HepG2 (cell line): ENCODE data around the gene UBE2O.

Source experiments
- CTCF ChIP-seq: sonication (generic); formaldehyde crosslinking; IDR thresholded peaks from 2 replicates; pipeline ENCODE4 v1.5.0; 2020; ENCODE audit warnings: mild to moderate bottlenecking, missing genetic modification reagents, moderate library complexity
- FOXA1 ChIP-seq, 2 experiments: fragments of 450-650 bp in 1 of 2; sonication (generic) in 1 of 2; formaldehyde crosslinking in 1 of 2; IDR thresholded peaks; 2 replicates each; pipeline versions ENCODE4 v1.4.0 to v1.6.1; 2016 to 2020; ENCODE audit warnings: missing genetic modification reagents in 1 of 2
- FOXK1 ChIP-seq: sonication (generic); formaldehyde crosslinking; IDR thresholded peaks from 2 replicates; pipeline ENCODE4 v1.4.0; 2020; ENCODE audit warnings: low read depth, missing genetic modification reagents, borderline replicate concordance
- KLF6 ChIP-seq: IDR thresholded peaks from 2 replicates; pipeline ENCODE4 v1.8.0; 2016; ENCODE audit warnings: missing biosample characterization, missing genetic modification reagents
- KMT2B ChIP-seq: IDR thresholded peaks from 2 replicates; pipeline ENCODE4 v1.6.1; 2016; ENCODE audit warnings: missing genetic modification reagents, missing compliant biosample characterization
- MEIS1 ChIP-seq: sonication (generic); formaldehyde crosslinking; IDR thresholded peaks from 2 replicates; pipeline ENCODE4 v1.9.0; 2021; ENCODE audit warnings: mild to moderate bottlenecking, missing genetic modification reagents, moderate library complexity, borderline replicate concordance
- POLR2AphosphoS5 ChIP-seq: IDR thresholded peaks from 2 replicates; pipeline ENCODE4 v1.6.1; 2012; ENCODE audit warnings: low read depth, low read length
- RAD21 ChIP-seq: fragments of 450-650 bp; formaldehyde crosslinking; IDR thresholded peaks from 2 replicates; pipeline ENCODE4 v1.5.0; 2020; ENCODE audit warnings: mild to moderate bottlenecking
- TAF1 ChIP-seq: sonication (generic); formaldehyde crosslinking; IDR thresholded peaks from 2 replicates; pipeline ENCODE4 v1.4.0; 2020; ENCODE audit warnings: missing genetic modification reagents
- YY1 ChIP-seq: IDR thresholded peaks from 2 replicates; pipeline ENCODE4 v1.6.1; 2011; ENCODE audit warnings: low read length, low read depth, moderate library complexity, mild to moderate bottlenecking; ENCODE audit not compliant: insufficient read depth, insufficient replicate concordance
- ZNF670 ChIP-seq: sonication (generic); formaldehyde crosslinking; IDR thresholded peaks from 2 replicates; pipeline ENCODE4 v1.8.0; 2022; ENCODE audit warnings: mild to moderate bottlenecking, missing genetic modification reagents, borderline replicate concordance
- TF ChIP-seq, protein P1 (sequence below), 2 experiments: IDR thresholded peaks; 2 replicates each; pipeline ENCODE4 v1.6.1; 2011 to 2012; ENCODE audit warnings: low read length in 2 of 2, borderline replicate concordance in 1 of 2, low read depth in 1 of 2, mild to moderate bottlenecking in 1 of 2, moderate library complexity in 1 of 2
- TF ChIP-seq, protein P2 (sequence below): sonication (generic); formaldehyde crosslinking; IDR thresholded peaks from 2 replicates; pipeline ENCODE4 v1.4.0; 2020; ENCODE audit warnings: missing genetic modification reagents, borderline replicate concordance

GRCh38 chr17:76386966-76387765 is 65.8 kb downstream of the UBE2O start:
- TF ChIP-seq CTCF (CRISPR knock-in tag) (no peak; the same call in 1 of the 2 replicates), YY1 (no peak), KMT2B (no peak), TAF1 (no peak), RAD21 (CRISPR knock-in tag) (no peak), FOXA1 (IDR thresholded peaks at IDR 0.05) (no peak), FOXA1 (CRISPR knock-in tag; IDR thresholded peaks at IDR 0.05) (no peak), ZNF670 (CRISPR knock-in tag) (no peak), MEIS1 (no peak), FOXK1 (no peak), POLR2AphosphoS5 (no peak), KLF6 (no peak)
- TF ChIP-seq, protein P1, sequence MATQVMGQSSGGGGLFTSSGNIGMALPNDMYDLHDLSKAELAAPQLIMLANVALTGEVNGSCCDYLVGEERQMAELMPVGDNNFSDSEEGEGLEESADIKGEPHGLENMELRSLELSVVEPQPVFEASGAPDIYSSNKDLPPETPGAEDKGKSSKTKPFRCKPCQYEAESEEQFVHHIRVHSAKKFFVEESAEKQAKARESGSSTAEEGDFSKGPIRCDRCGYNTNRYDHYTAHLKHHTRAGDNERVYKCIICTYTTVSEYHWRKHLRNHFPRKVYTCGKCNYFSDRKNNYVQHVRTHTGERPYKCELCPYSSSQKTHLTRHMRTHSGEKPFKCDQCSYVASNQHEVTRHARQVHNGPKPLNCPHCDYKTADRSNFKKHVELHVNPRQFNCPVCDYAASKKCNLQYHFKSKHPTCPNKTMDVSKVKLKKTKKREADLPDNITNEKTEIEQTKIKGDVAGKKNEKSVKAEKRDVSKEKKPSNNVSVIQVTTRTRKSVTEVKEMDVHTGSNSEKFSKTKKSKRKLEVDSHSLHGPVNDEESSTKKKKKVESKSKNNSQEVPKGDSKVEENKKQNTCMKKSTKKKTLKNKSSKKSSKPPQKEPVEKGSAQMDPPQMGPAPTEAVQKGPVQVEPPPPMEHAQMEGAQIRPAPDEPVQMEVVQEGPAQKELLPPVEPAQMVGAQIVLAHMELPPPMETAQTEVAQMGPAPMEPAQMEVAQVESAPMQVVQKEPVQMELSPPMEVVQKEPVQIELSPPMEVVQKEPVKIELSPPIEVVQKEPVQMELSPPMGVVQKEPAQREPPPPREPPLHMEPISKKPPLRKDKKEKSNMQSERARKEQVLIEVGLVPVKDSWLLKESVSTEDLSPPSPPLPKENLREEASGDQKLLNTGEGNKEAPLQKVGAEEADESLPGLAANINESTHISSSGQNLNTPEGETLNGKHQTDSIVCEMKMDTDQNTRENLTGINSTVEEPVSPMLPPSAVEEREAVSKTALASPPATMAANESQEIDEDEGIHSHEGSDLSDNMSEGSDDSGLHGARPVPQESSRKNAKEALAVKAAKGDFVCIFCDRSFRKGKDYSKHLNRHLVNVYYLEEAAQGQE (IDR thresholded peaks at IDR 0.05; ENCODE audit: borderline replicate concordance in 1 of 2, low read depth in 1 of 2, low read length in 2 of 2), result no peak
- TF ChIP-seq, protein P2, sequence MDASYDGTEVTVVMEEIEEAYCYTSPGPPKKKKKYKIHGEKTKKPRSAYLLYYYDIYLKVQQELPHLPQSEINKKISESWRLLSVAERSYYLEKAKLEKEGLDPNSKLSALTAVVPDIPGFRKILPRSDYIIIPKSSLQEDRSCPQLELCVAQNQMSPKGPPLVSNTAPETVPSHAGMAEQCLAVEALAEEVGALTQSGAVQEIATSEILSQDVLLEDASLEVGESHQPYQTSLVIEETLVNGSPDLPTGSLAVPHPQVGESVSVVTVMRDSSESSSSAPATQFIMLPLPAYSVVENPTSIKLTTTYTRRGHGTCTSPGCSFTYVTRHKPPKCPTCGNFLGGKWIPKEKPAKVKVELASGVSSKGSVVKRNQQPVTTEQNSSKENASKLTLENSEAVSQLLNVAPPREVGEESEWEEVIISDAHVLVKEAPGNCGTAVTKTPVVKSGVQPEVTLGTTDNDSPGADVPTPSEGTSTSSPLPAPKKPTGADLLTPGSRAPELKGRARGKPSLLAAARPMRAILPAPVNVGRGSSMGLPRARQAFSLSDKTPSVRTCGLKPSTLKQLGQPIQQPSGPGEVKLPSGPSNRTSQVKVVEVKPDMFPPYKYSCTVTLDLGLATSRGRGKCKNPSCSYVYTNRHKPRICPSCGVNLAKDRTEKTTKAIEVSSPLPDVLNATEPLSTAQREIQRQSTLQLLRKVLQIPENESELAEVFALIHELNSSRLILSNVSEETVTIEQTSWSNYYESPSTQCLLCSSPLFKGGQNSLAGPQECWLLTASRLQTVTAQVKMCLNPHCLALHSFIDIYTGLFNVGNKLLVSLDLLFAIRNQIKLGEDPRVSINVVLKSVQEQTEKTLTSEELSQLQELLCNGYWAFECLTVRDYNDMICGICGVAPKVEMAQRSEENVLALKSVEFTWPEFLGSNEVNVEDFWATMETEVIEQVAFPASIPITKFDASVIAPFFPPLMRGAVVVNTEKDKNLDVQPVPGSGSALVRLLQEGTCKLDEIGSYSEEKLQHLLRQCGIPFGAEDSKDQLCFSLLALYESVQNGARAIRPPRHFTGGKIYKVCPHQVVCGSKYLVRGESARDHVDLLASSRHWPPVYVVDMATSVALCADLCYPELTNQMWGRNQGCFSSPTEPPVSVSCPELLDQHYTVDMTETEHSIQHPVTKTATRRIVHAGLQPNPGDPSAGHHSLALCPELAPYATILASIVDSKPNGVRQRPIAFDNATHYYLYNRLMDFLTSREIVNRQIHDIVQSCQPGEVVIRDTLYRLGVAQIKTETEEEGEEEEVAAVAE (CRISPR knock-in tag), result no peak
